ENCODE measurements around the gene NT5C1A.

The NT5C1A gene

DNA sequence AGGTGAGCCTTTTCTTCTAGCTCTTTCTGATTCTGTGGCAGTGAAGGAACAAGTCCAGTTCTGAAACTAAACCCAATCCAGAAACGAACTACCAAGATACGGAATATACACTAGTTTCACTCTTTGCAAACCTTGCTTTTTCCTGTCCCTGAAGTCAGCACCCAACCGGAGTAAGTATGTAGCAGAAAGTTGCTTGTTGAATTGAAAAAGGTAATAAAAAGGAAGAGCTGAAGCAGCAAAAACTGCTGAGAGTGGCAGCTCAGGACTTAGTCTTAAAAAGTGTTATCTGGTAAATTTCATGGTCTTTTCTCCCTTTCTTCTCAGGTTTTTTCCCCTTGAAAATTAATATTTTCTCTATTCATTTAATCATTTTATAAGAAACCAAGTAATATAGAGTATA lies 9.4 kb upstream of the NT5C1A start:
- H3K4me3 ChIP-seq (ENCODE audit: low read depth in 1 of 5, low read length in 5 of 5), result no peak overlapping the region
- no peak overlapping the region for H3K27ac ChIP-seq (ENCODE audit: low read depth, low read length)
- peaks cover 0 to 7% (median 4%) of the 10 kb centered on the region in 5 donors for H3K4me1 ChIP-seq (ENCODE audit: control insufficient read depth in 5 of 5, insufficient read depth in 5 of 5, low read length in 5 of 5)
- H3K9me3 ChIP-seq (ENCODE audit: control insufficient read depth in 5 of 5, low read length in 5 of 5), result no peaks in the 10 kb centered on the region
- no peak overlapping the region for H3K9ac ChIP-seq (ENCODE audit: low read length in 5 of 5)
- H3K27me3 ChIP-seq (ENCODE audit: control insufficient read depth in 5 of 5, insufficient read depth in 4 of 5, low read length in 5 of 5), result peaks cover 20 to 40% (median 36%) of the 10 kb centered on the region in 5 donors
- H3K36me3 ChIP-seq (ENCODE audit: control insufficient read depth in 5 of 5, insufficient read depth in 5 of 5, low read length in 5 of 5), result no peaks in the 10 kb centered on the region

DNA sequence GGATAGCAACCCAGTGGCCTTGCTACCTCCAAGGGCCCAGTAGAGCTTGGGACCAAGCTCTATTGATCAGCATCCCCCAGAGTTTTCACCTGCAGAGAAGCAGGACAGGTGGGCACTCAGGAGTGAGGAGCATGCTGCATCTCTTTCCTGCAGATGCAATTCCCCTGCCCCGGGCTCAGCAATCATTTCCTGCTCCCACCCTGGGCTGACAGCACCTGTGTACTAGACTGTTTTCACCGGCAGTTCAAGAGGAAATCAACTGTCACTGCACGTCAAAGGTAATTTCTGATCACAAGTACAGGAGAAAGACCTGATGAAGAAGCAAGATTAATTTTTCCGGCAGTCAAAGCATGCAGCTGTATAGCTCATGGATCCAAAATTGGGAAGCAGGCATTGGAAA lies 8.8 kb upstream of the NT5C1A start:
- no peak overlapping the region for H3K4me3 ChIP-seq (ENCODE audit: low read depth in 1 of 5, low read length in 5 of 5)
- peaks cover 20 to 40% (median 35%) of the 10 kb centered on the region in 5 donors for H3K27me3 ChIP-seq (ENCODE audit: control insufficient read depth in 5 of 5, insufficient read depth in 4 of 5, low read length in 5 of 5)
- no peaks in the 10 kb centered on the region for H3K36me3 ChIP-seq (ENCODE audit: control insufficient read depth in 5 of 5, insufficient read depth in 5 of 5, low read length in 5 of 5)
- H3K4me1 ChIP-seq (ENCODE audit: control insufficient read depth in 5 of 5, insufficient read depth in 5 of 5, low read length in 5 of 5), result peaks cover 0 to 7% (median 4%) of the 10 kb centered on the region in 5 donors
- no peaks in the 10 kb centered on the region for H3K9me3 ChIP-seq (ENCODE audit: control insufficient read depth in 5 of 5, low read length in 5 of 5)
- H3K9ac ChIP-seq (ENCODE audit: low read length in 5 of 5), result no peak overlapping the region
- no peak overlapping the region for H3K27ac ChIP-seq (ENCODE audit: low read depth, low read length)

DNA sequence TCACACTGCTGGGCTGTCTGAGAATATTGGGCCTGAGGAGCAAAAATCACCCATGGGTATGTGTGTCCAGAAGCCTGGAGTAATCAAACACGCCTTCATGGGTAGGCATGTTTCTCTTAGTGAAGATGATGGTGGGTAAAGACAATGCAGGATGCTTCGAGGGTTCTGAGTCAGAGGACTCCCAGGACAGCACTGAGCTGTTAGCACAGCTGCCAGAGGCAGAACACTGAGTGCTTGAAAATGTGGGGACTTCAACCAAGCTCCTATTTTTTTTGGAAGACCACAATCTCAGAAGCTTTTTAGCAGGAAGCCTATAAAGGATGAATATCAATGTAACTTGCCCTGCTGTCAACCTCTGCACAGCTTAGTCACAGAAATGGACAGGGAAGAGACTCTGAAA lies 7.9 kb upstream of the NT5C1A start:
- peaks cover 0 to 7% (median 4%) of the 10 kb centered on the region in 5 donors for H3K4me1 ChIP-seq (ENCODE audit: control insufficient read depth in 5 of 5, insufficient read depth in 5 of 5, low read length in 5 of 5)
- no peak overlapping the region for H3K9ac ChIP-seq (ENCODE audit: low read length in 5 of 5)
- no peak overlapping the region for H3K27ac ChIP-seq (ENCODE audit: low read depth, low read length)
- no peak overlapping the region for H3K4me3 ChIP-seq (ENCODE audit: low read depth in 1 of 5, low read length in 5 of 5)
- no peaks in the 10 kb centered on the region for H3K9me3 ChIP-seq (ENCODE audit: control insufficient read depth in 5 of 5, low read length in 5 of 5)
- H3K36me3 ChIP-seq (ENCODE audit: control insufficient read depth in 5 of 5, insufficient read depth in 5 of 5, low read length in 5 of 5), result no peaks in the 10 kb centered on the region
- peaks cover 20 to 36% (median 32%) of the 10 kb centered on the region in 5 donors for H3K27me3 ChIP-seq (ENCODE audit: control insufficient read depth in 5 of 5, insufficient read depth in 4 of 5, low read length in 5 of 5)

GRCh38 chr1:39678889-39679288 lies 7.0 kb upstream of the NT5C1A start:
- H3K27me3 ChIP-seq (ENCODE audit: control insufficient read depth in 5 of 5, insufficient read depth in 4 of 5, low read length in 5 of 5), result peaks cover 13 to 30% (median 26%) of the 10 kb centered on the region in 5 donors
- no peaks in the 10 kb centered on the region for H3K9me3 ChIP-seq (ENCODE audit: control insufficient read depth in 5 of 5, low read length in 5 of 5)

DNA sequence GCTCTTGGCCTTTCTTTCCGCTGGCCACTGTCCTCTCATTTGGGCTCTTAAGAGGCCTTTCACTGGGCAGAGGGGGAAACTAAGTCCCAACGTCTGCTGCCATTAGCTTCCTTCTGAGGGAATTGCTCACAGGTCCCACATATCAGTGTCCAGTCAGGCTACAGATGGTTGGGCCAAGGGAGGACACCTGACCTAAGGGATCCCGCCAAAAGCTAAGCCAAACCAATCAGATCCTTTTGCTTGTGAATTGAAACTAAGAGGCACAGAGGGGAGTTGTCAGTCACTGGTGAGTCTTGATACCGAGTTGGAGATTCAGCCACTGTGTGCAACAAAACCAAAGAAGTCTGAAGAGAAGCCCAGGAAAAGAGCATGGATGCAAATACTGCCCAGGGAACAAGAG lies 5.7 kb upstream of the NT5C1A start:
- Histone ChIP-seq H3K36me3 (ENCODE audit: control insufficient read depth in 5 of 5, insufficient read depth in 5 of 5, low read length in 5 of 5) (no peaks in the 10 kb centered on the region), H3K4me3 (ENCODE audit: low read depth in 1 of 5, low read length in 5 of 5) (no peak overlapping the region), H3K27ac (ENCODE audit: low read depth, low read length) (no peak overlapping the region), H3K9ac (ENCODE audit: low read length in 5 of 5) (no peak overlapping the region), H3K9me3 (ENCODE audit: control insufficient read depth in 5 of 5, low read length in 5 of 5) (no peaks in the 10 kb centered on the region), H3K27me3 (ENCODE audit: control insufficient read depth in 5 of 5, insufficient read depth in 4 of 5, low read length in 5 of 5) (peaks cover 5 to 31% (median 24%) of the 10 kb centered on the region in 5 donors), H3K4me1 (ENCODE audit: control insufficient read depth in 5 of 5, insufficient read depth in 5 of 5, low read length in 5 of 5) (peaks cover 0 to 1% (median 0%) of the 10 kb centered on the region in 5 donors)

More at GRCh38 chr1:39678889-39679288, 7.0 kb upstream of the NT5C1A start:
- Histone ChIP-seq H3K9ac (ENCODE audit: low read length in 5 of 5) (no peak overlapping the region), H3K36me3 (ENCODE audit: control insufficient read depth in 5 of 5, insufficient read depth in 5 of 5, low read length in 5 of 5) (no peaks in the 10 kb centered on the region), H3K4me3 (ENCODE audit: low read depth in 1 of 5, low read length in 5 of 5) (no peak overlapping the region), H3K4me1 (ENCODE audit: control insufficient read depth in 5 of 5, insufficient read depth in 5 of 5, low read length in 5 of 5) (peaks cover 0 to 6% (median 4%) of the 10 kb centered on the region in 5 donors), H3K27ac (ENCODE audit: low read depth, low read length) (no peak overlapping the region)

GRCh38 chr1:39676948-39677548 lies 5.1 kb upstream of the NT5C1A start:
- Histone ChIP-seq H3K4me3 (ENCODE audit: low read depth in 1 of 5, low read length in 5 of 5) (no peak overlapping the region), H3K27ac (ENCODE audit: low read depth, low read length) (no peak overlapping the region), H3K4me1 (ENCODE audit: control insufficient read depth in 5 of 5, insufficient read depth in 5 of 5, low read length in 5 of 5) (peaks cover 0 to 7% (median 6%) of the 10 kb centered on the region in 5 donors), H3K36me3 (ENCODE audit: control insufficient read depth in 5 of 5, insufficient read depth in 5 of 5, low read length in 5 of 5) (no peaks in the 10 kb centered on the region), H3K9ac (ENCODE audit: low read length in 5 of 5) (no peak overlapping the region), H3K9me3 (ENCODE audit: control insufficient read depth in 5 of 5, low read length in 5 of 5) (no peaks in the 10 kb centered on the region), H3K27me3 (ENCODE audit: control insufficient read depth in 5 of 5, insufficient read depth in 4 of 5, low read length in 5 of 5) (peaks cover 5 to 26% (median 22%) of the 10 kb centered on the region in 5 donors)

- Histone ChIP-seq H3K27ac (ENCODE audit: low read depth, low read length) (no peak overlapping the region), H3K4me3 (ENCODE audit: low read depth in 1 of 5, low read length in 5 of 5) (no peak overlapping the region), H3K36me3 (ENCODE audit: control insufficient read depth in 5 of 5, insufficient read depth in 5 of 5, low read length in 5 of 5) (no peaks in the 10 kb centered on the region), H3K27me3 (ENCODE audit: control insufficient read depth in 5 of 5, insufficient read depth in 4 of 5, low read length in 5 of 5) (peaks cover 5 to 36% (median 24%) of the 10 kb centered on the region in 5 donors), H3K4me1 (ENCODE audit: control insufficient read depth in 5 of 5, insufficient read depth in 5 of 5, low read length in 5 of 5) (peaks cover 0 to 19% (median 16%) of the 10 kb centered on the region in 5 donors), H3K9me3 (ENCODE audit: control insufficient read depth in 5 of 5, low read length in 5 of 5) (no peaks in the 10 kb centered on the region), H3K9ac (ENCODE audit: low read length in 5 of 5) (no peak overlapping the region)
These were observed 3.3 kb upstream of the NT5C1A start for GRCh38 chr1:39675220-39675619.

GRCh38 chr1:39673215-39673614 lies 1.3 kb upstream of the NT5C1A start:
- Histone ChIP-seq H3K9ac (ENCODE audit: low read length in 5 of 5) (no peak overlapping the region), H3K36me3 (ENCODE audit: control insufficient read depth in 5 of 5, insufficient read depth in 5 of 5, low read length in 5 of 5) (no peaks in the 10 kb centered on the region), H3K27ac (ENCODE audit: low read depth, low read length) (no peak overlapping the region), H3K9me3 (ENCODE audit: control insufficient read depth in 5 of 5, low read length in 5 of 5) (no peaks in the 10 kb centered on the region), H3K27me3 (ENCODE audit: control insufficient read depth in 5 of 5, insufficient read depth in 4 of 5, low read length in 5 of 5) (peaks cover 3 to 34% (median 22%) of the 10 kb centered on the region in 5 donors), H3K4me1 (ENCODE audit: control insufficient read depth in 5 of 5, insufficient read depth in 5 of 5, low read length in 5 of 5) (peaks cover 0 to 25% (median 16%) of the 10 kb centered on the region in 5 donors), H3K4me3 (ENCODE audit: low read depth in 1 of 5, low read length in 5 of 5) (no peak overlapping the region)

- H3K4me3 ChIP-seq (ENCODE audit: low read depth in 1 of 5, low read length in 5 of 5), result peak overlapping the region in 4 of 5 donors; percentile 39 to 67 (median 56)
- peak overlapping the region in 1 of 5 donors; percentile 35 for H3K9ac ChIP-seq (ENCODE audit: low read length in 5 of 5)
- no peaks in the 10 kb centered on the region for H3K36me3 ChIP-seq (ENCODE audit: control insufficient read depth in 5 of 5, insufficient read depth in 5 of 5, low read length in 5 of 5)
- peaks cover 0 to 25% (median 16%) of the 10 kb centered on the region in 5 donors for H3K4me1 ChIP-seq (ENCODE audit: control insufficient read depth in 5 of 5, insufficient read depth in 5 of 5, low read length in 5 of 5)
- no peaks in the 10 kb centered on the region for H3K9me3 ChIP-seq (ENCODE audit: control insufficient read depth in 5 of 5, low read length in 5 of 5)
- peaks cover 3 to 34% (median 24%) of the 10 kb centered on the region in 5 donors for H3K27me3 ChIP-seq (ENCODE audit: control insufficient read depth in 5 of 5, insufficient read depth in 4 of 5, low read length in 5 of 5)
- no peak overlapping the region for H3K27ac ChIP-seq (ENCODE audit: low read depth, low read length)
These were observed 642 bp upstream of the NT5C1A start for GRCh38 chr1:39672551-39672947.

- Histone ChIP-seq H3K27ac (ENCODE audit: low read depth, low read length) (no peak overlapping the region), H3K4me3 (ENCODE audit: low read depth in 1 of 5, low read length in 5 of 5) (peak overlapping the region; percentile 39 to 67 (median 52)), H3K9me3 (ENCODE audit: control insufficient read depth in 5 of 5, low read length in 5 of 5) (no peaks in the 10 kb centered on the region), H3K4me1 (ENCODE audit: control insufficient read depth in 5 of 5, insufficient read depth in 5 of 5, low read length in 5 of 5) (peaks cover 0 to 25% (median 16%) of the 10 kb centered on the region in 5 donors), H3K9ac (ENCODE audit: low read length in 5 of 5) (no peak overlapping the region), H3K27me3 (ENCODE audit: control insufficient read depth in 5 of 5, insufficient read depth in 4 of 5, low read length in 5 of 5) (peaks cover 3 to 31% (median 21%) of the 10 kb centered on the region in 5 donors), H3K36me3 (ENCODE audit: control insufficient read depth in 5 of 5, insufficient read depth in 5 of 5, low read length in 5 of 5) (no peaks in the 10 kb centered on the region)
These were observed 494 bp downstream of the NT5C1A start for GRCh38 chr1:39671433-39671792.
